ENCODE data around the gene RUSF1.
"Not testable (repeated sequence)": the region's sequence is repeated elsewhere in the genome, so short reads cannot be mapped to it uniquely, and the experiment has no call there.

The RUSF1 gene

GRCh38 chr16:31517800-31518402 is 9.7 kb upstream of the RUSF1 start:
- DNase-seq (ENCODE audit: low read depth), result no peak

GRCh38 chr16:31513884-31514283 is 5.7 kb upstream of the RUSF1 start:
- no peak for DNase-seq (ENCODE audit: low read depth)

GRCh38 chr16:31513126-31513525 is 4.9 kb upstream of the RUSF1 start:
- DNase-seq (ENCODE audit: low read depth), result no peak

GRCh38 chr16:31508706-31509195 is 560 bp upstream of the RUSF1 start:
- no peak for DNase-seq (ENCODE audit: low read depth)

- no peak for DNase-seq (ENCODE audit: low read depth)
Measured at GRCh38 chr16:31507617-31507928, 618 bp downstream of the RUSF1 start.

- DNase-seq (ENCODE audit: low read depth), result no peak
Measured at GRCh38 chr16:31505483-31505882, 2.7 kb downstream of the RUSF1 start.

- DNase-seq (ENCODE audit: low read depth), result no peak
Measured at GRCh38 chr16:31504159-31504558, 4.0 kb downstream of the RUSF1 start.

GRCh38 chr16:31503555-31503954 is 4.6 kb downstream of the RUSF1 start:
- DNase-seq (ENCODE audit: low read depth), result not testable (repeated sequence)

- no peak for DNase-seq (ENCODE audit: low read depth)
Measured at GRCh38 chr16:31502981-31503380, 5.2 kb downstream of the RUSF1 start.

- no peak for DNase-seq (ENCODE audit: low read depth)
Measured at GRCh38 chr16:31501966-31502348, 6.2 kb downstream of the RUSF1 start.

- no peak for DNase-seq (ENCODE audit: low read depth)
Measured at GRCh38 chr16:31501226-31501965, 6.8 kb downstream of the RUSF1 start.

- no peak for DNase-seq (ENCODE audit: low read depth)
Measured at GRCh38 chr16:31499928-31500327, 8.3 kb downstream of the RUSF1 start.

- DNase-seq (ENCODE audit: low read depth), result no peak
Measured at GRCh38 chr16:31498493-31498892, 9.7 kb downstream of the RUSF1 start.

GRCh38 chr16:31496670-31497069 is 11.5 kb downstream of the RUSF1 start:
- no peak for DNase-seq (ENCODE audit: low read depth)

- no peak for DNase-seq (ENCODE audit: low read depth)
Measured at GRCh38 chr16:31493506-31494125, 14.6 kb downstream of the RUSF1 start.

GRCh38 chr16:31491778-31492418 is 16.3 kb downstream of the RUSF1 start:
- DNase-seq (ENCODE audit: low read depth), result no peak

- DNase-seq (ENCODE audit: low read depth), result no peak
Measured at GRCh38 chr16:31489616-31490584, 18.3 kb downstream of the RUSF1 start.

GRCh38 chr16:31489298-31489564 is 19.0 kb downstream of the RUSF1 start:
- DNase-seq (ENCODE audit: low read depth), result no peak

GRCh38 chr16:31488468-31489297 is 19.5 kb downstream of the RUSF1 start:
- DNase-seq (ENCODE audit: low read depth), result no peak

- DNase-seq (ENCODE audit: low read depth), result peak; percentile 70
Measured at GRCh38 chr16:31487720-31488467, 20.3 kb downstream of the RUSF1 start.

Data from activated T-helper 1 cell treated with Interleukin-2 at 50 U/mL for 16 hours (primary cell).